T-helper 17 cell (primary cell): ENCODE results near the gene RPGRIP1. TPM values are rescaled to one million over a fixed set of nuclear protein-coding genes. Genes with fewer than 3 reads are reported as not detected.

Experiments used
- ATAC-seq: fragments of 150-1000 bp; cut with Tn5 transposase; 2 replicates; pipeline ENCODE4 v1.10.0; 2021; ENCODE audit warnings: mild to moderate bottlenecking, moderate library complexity
- DNase-seq, 3 donors: peaks; one replicate each; pipeline versions ENCODE4 v3.0.0 to v3.0.0-alpha.2; 2020 to 2021
- H3K9me3 ChIP-seq: one replicate; pipeline ENCODE4 v1.7.0; 2013; ENCODE audit warnings: low read length, mild to moderate bottlenecking; ENCODE audit not compliant: control insufficient read depth, poor library complexity, severe bottlenecking
- H3K27ac Mint-ChIP-seq: one replicate; pipeline ENCODE4 v1.8.0; 2022; ENCODE audit warnings: mild to moderate bottlenecking, moderate library complexity, mixed read lengths
- H3K27me3 Mint-ChIP-seq: one replicate; pipeline ENCODE4 v1.8.0; 2022; ENCODE audit warnings: mixed read lengths
- H3K36me3 Mint-ChIP-seq: one replicate; pipeline ENCODE4 v1.8.0; 2022; ENCODE audit warnings: low read depth, mixed read lengths
- H3K4me1 Mint-ChIP-seq: one replicate; pipeline ENCODE4 v1.8.0; 2022; ENCODE audit warnings: mild to moderate bottlenecking, mixed read lengths
- H3K4me3 Mint-ChIP-seq: one replicate; pipeline ENCODE4 v1.8.0; 2022; ENCODE audit warnings: mild to moderate bottlenecking, moderate library complexity, mixed read lengths
- total RNA-seq, 4 donors: library from RNA in 2 of 4; stranded (reverse) in 2 of 4; gene quantifications; one replicate each; pipeline ENCODE4 v1.2.3 and lab custom pipeline; 2022 to 2026

The RPGRIP1 gene
- total RNA-seq, 2 donors from 2014 or later: 0.94 TPM; not detected in 1

DNA sequence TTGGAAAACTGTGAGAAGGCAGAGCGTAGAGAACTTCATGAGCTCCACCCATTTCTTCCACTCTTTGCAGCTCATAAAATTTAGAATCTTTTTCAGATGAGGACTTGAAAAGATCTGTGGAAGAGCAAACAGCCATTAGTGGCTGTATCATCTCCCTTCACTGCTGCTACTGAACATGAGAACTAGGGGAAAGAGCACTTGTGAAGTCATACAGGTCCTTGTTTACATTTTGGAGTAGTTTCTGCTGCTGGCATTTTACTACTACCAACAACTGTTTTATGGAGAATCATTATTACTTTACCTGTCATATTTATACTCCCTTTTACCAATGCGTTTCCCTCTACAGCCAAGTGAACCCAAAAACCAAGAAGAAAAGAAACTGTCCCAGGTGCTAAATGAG, 41.0 kb downstream of the RPGRIP1 start:
- peaks cover 31% of the 10 kb centered on the region for H3K27me3 Mint-ChIP-seq
- peaks cover 17% of the 10 kb centered on the region for H3K4me1 Mint-ChIP-seq
- no peak overlapping the region for H3K4me3 Mint-ChIP-seq
- DNase-seq (no peak), ATAC-seq (no peak)
- no peak overlapping the region for H3K27ac Mint-ChIP-seq
- no peaks in the 10 kb centered on the region for H3K9me3 ChIP-seq
- H3K36me3 Mint-ChIP-seq: peaks cover 4% of the 10 kb centered on the region

DNA sequence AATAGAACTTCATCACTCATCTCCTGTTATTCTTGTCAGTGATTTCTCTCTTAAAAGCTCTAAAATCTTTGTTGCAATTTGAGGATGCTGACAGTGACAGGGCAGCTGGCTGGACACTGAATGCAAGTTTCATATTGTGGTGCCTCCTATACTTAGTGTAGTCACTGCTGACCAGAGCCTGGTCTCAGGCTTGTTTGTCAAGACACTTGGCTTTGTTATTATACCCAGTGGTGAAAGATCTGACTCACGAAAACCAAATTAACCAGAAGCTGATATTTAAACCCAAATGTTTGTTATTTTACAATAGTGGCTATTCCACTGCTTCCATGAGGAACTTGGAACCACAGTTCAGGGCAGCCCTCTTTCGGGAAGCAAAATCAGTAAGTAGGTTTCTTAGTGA, 42.8 kb downstream of the RPGRIP1 start:
- DNase-seq (no peak), ATAC-seq (no peak)
- Mint-ChIP-seq H3K27ac (no peak overlapping the region), H3K4me1 (peaks cover 15% of the 10 kb centered on the region), H3K36me3 (peaks cover 4% of the 10 kb centered on the region), H3K27me3 (peaks cover 40% of the 10 kb centered on the region), H3K4me3 (no peak overlapping the region)
- H3K9me3 ChIP-seq: no peaks in the 10 kb centered on the region

DNA sequence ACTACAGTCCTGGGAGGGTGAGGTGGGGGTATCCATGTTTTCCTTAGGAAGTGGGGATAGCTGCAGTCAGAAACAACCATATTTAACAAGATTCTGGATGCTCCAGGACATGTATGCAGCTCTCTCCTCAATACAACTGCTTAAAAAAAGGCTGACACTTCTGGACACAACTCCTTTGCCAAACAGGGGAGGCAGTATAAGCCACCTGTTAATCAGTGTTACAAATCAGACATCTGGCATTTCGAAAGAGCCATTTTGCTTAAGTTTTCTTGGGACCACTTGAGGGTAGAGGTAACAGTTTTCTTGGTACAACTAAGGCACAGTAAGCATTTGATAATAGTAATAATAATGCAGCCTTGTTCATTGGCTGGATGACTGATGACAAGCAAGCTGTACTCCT, 47.1 kb downstream of the RPGRIP1 start:
- H3K36me3 Mint-ChIP-seq: peaks cover 4% of the 10 kb centered on the region
- peaks cover 45% of the 10 kb centered on the region for H3K27me3 Mint-ChIP-seq
- H3K27ac Mint-ChIP-seq: no peak overlapping the region
- DNase-seq (no peak), ATAC-seq (no peak)
- H3K4me1 Mint-ChIP-seq: no peaks in the 10 kb centered on the region
- no peaks in the 10 kb centered on the region for H3K9me3 ChIP-seq
- H3K4me3 Mint-ChIP-seq: no peak overlapping the region

Other genes with a start within 250 kb of the RPGRIP1 start
- gene TPPP2, start 249.9 kb upstream of the RPGRIP1 start, total RNA-seq: not detected
- not detected for gene RNASE13, start 245.3 kb upstream of the RPGRIP1 start, total RNA-seq
- not detected for gene RNASE7, start 237.7 kb upstream of the RPGRIP1 start, total RNA-seq
- not detected for gene RNASE8, start 222.3 kb upstream of the RPGRIP1 start, total RNA-seq
- 10 to 100 TPM; 12.0 to 17.3 TPM for gene ARHGEF40, start 209.8 kb upstream of the RPGRIP1 start, total RNA-seq
- 10 to 100 TPM; 13.8 to 20.6 TPM for gene ZNF219, start 181.4 kb upstream of the RPGRIP1 start, total RNA-seq
- 1 to 10 TPM in 1 of 2 donors, not detected in 1; 1.3 TPM for gene TMEM253, start 179.0 kb upstream of the RPGRIP1 start, total RNA-seq
- not detected for gene OR5AU1, start 124.0 kb upstream of the RPGRIP1 start, total RNA-seq
- gene HNRNPC, start 10.6 kb upstream of the RPGRIP1 start, total RNA-seq: 100 to 1,000 TPM; 576 to 580 TPM
- 10 to 100 TPM; 47.5 to 50.7 TPM for gene SUPT16H, start 103.9 kb downstream of the RPGRIP1 start, total RNA-seq
- gene CHD8, start 176.0 kb downstream of the RPGRIP1 start, total RNA-seq: 100 to 1,000 TPM; 128 to 131 TPM
- 10 to 100 TPM; 35.3 to 42.6 TPM for gene RAB2B, start 196.9 kb downstream of the RPGRIP1 start, total RNA-seq
- gene TOX4, start 197.1 kb downstream of the RPGRIP1 start, total RNA-seq: 100 to 1,000 TPM in 1 of 2 donors, 10 to 100 TPM in 1; 97.3 to 110 TPM
- gene METTL3, start 231.3 kb downstream of the RPGRIP1 start, total RNA-seq: 10 to 100 TPM; 42.3 to 46.5 TPM
- gene SALL2, start 246.3 kb downstream of the RPGRIP1 start, total RNA-seq: 1 to 10 TPM; 1.9 to 2.1 TPM